GM06990 (cell line): ENCODE data around the gene CHMP1B.
A peak's percentile ranks its signal among the peaks of the same experiment; 100 is the strongest.

Experiments
- DNase-seq: peaks from one replicate; pipeline ENCODE4 v3.0.0-alpha.2; 2011; ENCODE audit not compliant: insufficient read length; ENCODE audit errors: extremely low read depth
- H3K27me3 ChIP-seq: replicated peaks from 2 replicates; pipeline ENCODE4 v1.6.0; 2011; ENCODE audit warnings: low read length; ENCODE audit not compliant: control insufficient read depth, insufficient read depth
- H3K36me3 ChIP-seq: 2 replicates; pipeline ENCODE4 v1.5.1; 2011; ENCODE audit warnings: low read length; ENCODE audit not compliant: control insufficient read depth, insufficient read depth
- H3K4me3 ChIP-seq: replicated peaks from 2 replicates; pipeline ENCODE4 v1.5.1; 2011; ENCODE audit warnings: low read depth, mild to moderate bottlenecking, control low read depth, low read length
- CTCF ChIP-seq: IDR thresholded peaks from 2 replicates; pipeline ENCODE4 v1.5.1; 2011; ENCODE audit warnings: low read length, control low read depth, mild to moderate bottlenecking, inconsistent platforms; ENCODE audit not compliant: insufficient read depth, poor library complexity, severe bottlenecking

CHMP1B gene

GRCh38 chr18:11823545-11823944 lies 27.7 kb upstream of the CHMP1B start:
- Histone ChIP-seq H3K27me3 (no peaks in the 10 kb centered on the region), H3K36me3 (no peaks in the 10 kb centered on the region), H3K4me3 (no peak overlapping the region)
- no peak for TF ChIP-seq CTCF
- no peak for DNase-seq

- Histone ChIP-seq H3K4me3 (no peak overlapping the region), H3K36me3 (no peaks in the 10 kb centered on the region), H3K27me3 (no peaks in the 10 kb centered on the region)
- no peak for DNase-seq
- peak; percentile 12 for TF ChIP-seq CTCF
Observed at GRCh38 chr18:11826836-11827235, 24.4 kb upstream of the CHMP1B start.

GRCh38 chr18:11828786-11829432 lies 22.3 kb upstream of the CHMP1B start:
- H3K4me3 ChIP-seq, result no peak overlapping the region
- no peaks in the 10 kb centered on the region for H3K27me3 ChIP-seq
- no peak for TF ChIP-seq CTCF
- no peak for DNase-seq
- H3K36me3 ChIP-seq, result no peaks in the 10 kb centered on the region

GRCh38 chr18:11830585-11830984 lies 20.6 kb upstream of the CHMP1B start:
- DNase-seq, result no peak
- no peak for TF ChIP-seq CTCF
- no peaks in the 10 kb centered on the region for H3K27me3 ChIP-seq
- H3K36me3 ChIP-seq, result no peaks in the 10 kb centered on the region
- no peak overlapping the region for H3K4me3 ChIP-seq

GRCh38 chr18:11831921-11832320 lies 19.3 kb upstream of the CHMP1B start:
- Histone ChIP-seq H3K4me3 (no peak overlapping the region), H3K36me3 (no peaks in the 10 kb centered on the region), H3K27me3 (no peaks in the 10 kb centered on the region)
- no peak for DNase-seq
- TF ChIP-seq CTCF, result no peak

GRCh38 chr18:11834772-11835171 lies 16.4 kb upstream of the CHMP1B start:
- no peaks in the 10 kb centered on the region for H3K27me3 ChIP-seq
- H3K4me3 ChIP-seq, result no peak overlapping the region
- H3K36me3 ChIP-seq, result no peaks in the 10 kb centered on the region
- no peak for DNase-seq
- no peak for TF ChIP-seq CTCF
